NCI-H2029 (cell line): Measurements from ENCODE around the gene DHX35.
"Not testable (repeated sequence)": the region's sequence is repeated elsewhere in the genome, so short reads cannot be mapped to it uniquely, and the experiment has no call there.

Experiments
- DNase-seq: peaks from one replicate; lab custom pipeline; 2025; lab: John Stamatoyannopoulos, UW

The DHX35 gene

GRCh38 chr20:38941726-38942389 is 20.3 kb upstream of the DHX35 start:
- peak; percentile 40 for DNase-seq

- DNase-seq, result no peak
These were observed 17.1 kb upstream of the DHX35 start for GRCh38 chr20:38945012-38945411.

DNA sequence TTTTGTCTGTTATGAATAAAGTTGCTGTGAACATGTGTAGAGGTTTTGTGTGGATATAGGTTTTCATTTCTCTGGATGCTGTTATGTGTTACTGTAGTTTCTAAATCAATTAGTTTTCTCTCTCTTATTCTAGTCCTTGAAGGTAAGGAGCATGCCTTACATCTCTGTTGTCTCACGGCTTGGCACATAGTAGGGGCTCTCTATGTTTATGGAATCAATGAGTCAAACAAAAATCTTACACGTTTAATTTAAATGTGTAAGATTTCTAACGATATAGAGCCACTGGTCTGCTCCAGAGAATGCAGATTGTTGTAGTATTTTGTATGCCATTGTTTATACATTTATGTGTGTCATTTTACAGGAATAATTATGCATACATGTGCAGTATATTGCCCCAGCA is 15.3 kb upstream of the DHX35 start:
- DNase-seq, result no peak

GRCh38 chr20:38947931-38948362 is 14.2 kb upstream of the DHX35 start:
- DNase-seq, result no peak

- no peak for DNase-seq
These were observed 11.9 kb upstream of the DHX35 start for GRCh38 chr20:38950254-38950653.

DNA sequence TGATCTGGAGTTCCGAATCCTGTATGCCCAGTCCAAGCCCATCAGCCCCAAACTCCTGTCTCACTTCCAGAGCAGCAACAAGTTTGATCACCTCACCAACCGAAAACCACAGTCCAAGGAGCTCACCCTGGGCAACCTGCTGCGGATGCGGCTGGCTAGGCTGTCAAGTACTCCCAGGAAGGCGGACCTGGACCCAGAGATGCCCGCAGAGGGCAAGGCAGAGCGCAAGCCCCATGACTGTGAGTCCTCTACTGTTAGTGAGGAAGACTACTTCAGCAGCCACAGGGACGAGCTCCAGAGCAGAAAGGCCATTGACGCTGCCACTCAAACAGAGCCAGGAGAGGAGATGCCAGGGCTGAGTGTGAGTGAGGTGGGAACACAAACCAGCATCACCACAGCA is 10.5 kb upstream of the DHX35 start:
- DNase-seq, result no peak

DNA sequence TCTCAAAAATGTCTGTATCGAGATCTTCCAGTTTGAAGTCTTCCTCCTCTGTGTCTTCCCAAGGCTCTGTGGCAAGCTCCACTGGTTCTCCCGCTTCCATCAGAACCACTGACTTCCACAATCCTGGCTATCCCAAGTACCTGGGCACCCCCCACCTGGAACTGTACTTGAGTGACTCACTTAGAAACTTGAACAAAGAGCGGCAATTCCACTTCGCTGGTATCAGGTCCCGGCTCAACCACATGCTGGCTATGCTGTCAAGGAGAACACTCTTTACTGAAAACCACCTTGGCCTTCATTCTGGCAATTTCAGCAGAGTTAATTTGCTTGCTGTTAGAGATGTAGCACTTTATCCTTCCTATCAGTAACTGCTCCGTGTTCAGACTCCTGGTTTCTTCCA is 10.0 kb upstream of the DHX35 start:
- no peak for DNase-seq

- DNase-seq, result no peak
These were observed 8.4 kb upstream of the DHX35 start for GRCh38 chr20:38953630-38954340.

DNA sequence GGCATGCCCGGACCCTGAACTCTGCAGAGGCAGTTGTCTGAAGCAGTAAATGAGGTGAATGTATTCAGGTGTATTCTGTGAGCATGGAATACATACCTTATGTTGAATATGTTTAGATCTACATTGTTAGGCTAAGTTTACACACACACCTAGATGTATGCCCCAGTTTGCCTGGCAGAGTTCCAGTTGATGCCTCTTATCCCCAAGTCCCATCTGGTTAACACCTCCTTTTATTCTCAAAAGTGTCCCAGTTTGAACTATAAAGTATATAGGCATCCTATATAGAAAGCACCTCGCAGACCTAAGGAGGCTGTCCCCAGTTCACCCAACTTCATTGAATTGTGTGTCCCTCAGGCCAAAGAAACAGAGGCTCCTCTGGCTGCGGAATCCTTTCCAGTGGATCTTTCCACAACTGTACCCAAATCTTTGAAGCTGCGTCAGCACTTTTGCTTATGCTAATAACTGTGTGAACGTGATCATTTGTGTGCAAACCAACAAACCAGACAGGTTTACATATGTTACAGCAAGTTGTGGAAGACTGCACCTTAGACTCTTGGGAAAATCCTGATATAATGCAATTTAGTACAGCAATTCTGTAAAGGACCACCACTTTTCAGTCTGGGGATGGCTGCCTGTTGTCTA is 4.8 kb upstream of the DHX35 start:
- DNase-seq, result no peak

DNA sequence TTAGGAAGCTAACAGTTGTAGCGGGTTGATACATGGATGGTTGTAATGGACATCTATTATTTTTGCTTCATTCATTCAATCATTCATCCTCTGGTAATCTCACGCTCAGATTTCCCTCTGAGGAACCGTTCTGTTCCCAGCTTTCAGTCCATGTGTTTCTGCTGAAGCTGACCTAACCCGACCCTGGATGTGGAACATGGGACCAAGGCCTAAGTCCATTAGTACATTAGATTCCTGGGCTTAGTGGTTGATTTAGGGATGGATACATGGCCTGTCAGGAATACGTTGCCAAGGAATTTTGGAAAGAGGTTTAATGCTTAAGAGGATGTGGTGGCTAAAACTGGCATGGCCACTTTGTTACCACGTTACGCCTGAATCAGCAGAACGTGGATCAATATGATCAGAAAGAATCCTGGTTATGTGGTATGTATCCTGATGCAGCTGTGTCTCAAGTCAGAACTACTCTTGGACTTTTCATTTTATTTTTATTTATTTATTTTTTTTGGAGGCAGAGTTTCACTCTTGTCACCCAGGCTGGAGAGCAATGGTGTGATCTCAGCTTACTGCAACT is 4.1 kb upstream of the DHX35 start:
- DNase-seq, result no peak

DNA sequence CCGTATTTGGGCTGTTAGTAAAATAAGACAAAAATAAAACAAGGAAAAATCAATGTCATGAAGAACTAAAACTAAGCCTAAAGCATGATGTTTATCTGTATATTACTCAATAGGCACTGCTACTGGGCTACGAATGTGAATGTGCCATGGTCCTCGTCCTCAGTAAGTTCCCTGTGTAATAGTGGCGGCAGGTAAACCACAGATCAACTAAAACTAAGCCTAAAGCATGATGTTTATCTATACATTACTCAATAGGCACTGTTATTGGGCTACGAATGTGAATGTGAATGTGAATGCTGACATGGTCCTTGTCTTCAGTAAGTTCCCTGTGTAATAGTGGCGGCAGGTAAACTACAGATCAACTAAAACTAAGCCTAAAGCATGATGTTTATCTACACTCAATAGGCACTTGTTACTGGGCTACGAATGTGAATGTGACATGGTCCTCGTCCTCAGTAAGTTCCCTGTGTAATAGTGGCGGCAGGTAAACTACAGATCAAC is 1.9 kb upstream of the DHX35 start:
- not testable (repeated sequence) for DNase-seq

DNA sequence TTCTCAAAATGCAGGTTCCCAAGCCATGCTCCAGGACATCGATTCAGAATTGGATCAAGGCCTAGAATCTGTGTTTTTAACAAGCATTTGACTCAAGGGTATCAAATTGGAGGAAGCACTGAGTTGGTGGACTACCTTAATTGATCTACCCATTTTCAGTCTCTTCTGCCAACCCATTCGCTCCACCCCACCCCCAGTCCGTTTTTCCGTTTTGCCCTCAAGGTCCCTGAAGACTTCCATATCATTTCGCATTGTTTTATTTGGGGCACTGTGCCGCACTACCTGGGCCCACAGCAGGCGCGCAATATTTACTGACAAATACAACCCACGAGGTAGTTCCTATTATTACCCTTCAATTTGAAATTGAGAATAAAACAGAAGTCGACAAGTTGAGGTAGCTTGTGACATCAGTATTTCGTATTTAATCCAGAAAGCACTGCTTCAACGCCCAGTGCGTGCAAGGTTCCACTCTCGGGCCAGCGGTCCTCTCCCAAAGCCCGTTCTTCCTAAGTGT is 557 bp upstream of the DHX35 start:
- no peak for DNase-seq

GRCh38 chr20:38962928-38963401 is 821 bp downstream of the DHX35 start:
- DNase-seq, result no peak

DNA sequence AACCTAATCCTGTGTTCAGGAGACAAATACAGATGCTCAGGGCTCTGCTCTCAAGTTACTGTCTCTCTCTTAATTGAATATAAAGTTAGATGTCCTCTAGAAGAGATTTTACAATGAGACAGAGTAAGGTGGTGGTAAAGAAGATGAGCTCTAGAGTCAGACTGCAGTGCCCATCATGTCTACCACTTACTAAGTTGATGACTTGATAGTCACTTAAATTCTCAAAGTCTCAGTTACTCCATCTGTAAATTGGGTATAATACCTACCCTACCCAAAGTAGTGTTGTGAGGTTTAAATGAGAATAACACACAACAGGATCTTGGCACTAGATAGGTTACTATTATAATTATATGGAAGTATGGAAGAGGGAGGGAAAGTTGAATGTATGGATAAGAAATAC is 1.6 kb downstream of the DHX35 start:
- no peak for DNase-seq

DNA sequence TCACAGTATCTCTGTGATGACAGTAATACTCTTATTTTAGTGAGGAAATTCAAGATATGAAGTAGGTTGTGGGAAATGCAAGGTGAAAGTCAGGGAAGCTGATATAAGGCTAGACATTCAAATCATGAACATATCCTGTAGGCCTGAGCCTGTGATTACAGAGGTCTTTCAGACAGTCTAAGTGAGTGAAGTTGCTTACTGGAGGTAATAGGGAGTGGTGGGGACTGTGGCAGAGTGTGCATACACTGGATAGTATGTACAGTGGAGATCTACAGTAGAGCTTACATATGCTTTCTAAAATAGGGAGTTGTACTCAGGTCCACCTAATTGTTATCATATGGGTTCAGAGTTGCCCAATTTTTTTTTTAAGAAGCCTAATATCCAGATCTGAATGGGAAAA is 3.1 kb downstream of the DHX35 start:
- no peak for DNase-seq

- no peak for DNase-seq
These were observed 5.9 kb downstream of the DHX35 start for GRCh38 chr20:38968090-38968489.

DNA sequence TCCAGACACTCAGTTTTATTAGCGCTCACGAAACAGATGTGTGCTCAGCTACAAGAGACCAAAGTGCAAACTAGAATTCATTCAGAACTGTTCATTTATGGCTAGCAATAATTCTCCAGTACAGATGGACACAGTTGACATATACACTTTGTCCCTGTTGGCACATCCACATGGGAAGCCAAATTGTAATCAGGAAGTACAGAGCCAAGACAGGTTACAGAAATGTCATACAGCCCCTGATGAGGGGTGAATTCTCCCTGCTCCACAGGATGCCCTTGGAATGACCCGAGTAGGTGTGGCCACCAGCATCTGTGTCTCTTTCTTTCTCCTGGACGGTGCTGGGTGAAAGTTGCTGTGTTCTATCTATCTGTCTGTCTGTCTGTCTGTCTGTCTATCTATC is 7.6 kb downstream of the DHX35 start:
- DNase-seq, result no peak

DNA sequence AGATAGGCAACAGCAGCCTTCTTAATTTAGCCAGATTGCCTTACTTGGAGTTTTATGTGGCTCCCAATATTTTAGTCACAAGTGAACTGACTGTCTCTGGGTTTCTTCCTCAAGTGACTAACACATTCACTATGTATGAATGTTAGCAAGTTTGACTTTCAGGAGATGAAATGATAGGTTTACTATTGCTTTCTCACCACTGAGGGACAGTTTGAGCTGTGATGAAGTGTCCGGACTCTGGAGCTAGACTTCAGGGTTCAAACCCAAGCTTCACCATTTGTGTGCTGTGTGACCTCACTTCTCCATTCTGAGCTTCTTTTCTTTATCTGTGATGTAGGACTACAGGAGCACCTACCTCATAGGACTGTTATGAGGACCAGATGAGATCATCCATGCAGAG is 8.2 kb downstream of the DHX35 start:
- DNase-seq, result no peak

GRCh38 chr20:38973107-38973506 is 11.0 kb downstream of the DHX35 start:
- DNase-seq, result no peak

- no peak for DNase-seq
These were observed 11.5 kb downstream of the DHX35 start for GRCh38 chr20:38973645-38974044.

- no peak for DNase-seq
These were observed 13.5 kb downstream of the DHX35 start for GRCh38 chr20:38975539-38976120.

DNA sequence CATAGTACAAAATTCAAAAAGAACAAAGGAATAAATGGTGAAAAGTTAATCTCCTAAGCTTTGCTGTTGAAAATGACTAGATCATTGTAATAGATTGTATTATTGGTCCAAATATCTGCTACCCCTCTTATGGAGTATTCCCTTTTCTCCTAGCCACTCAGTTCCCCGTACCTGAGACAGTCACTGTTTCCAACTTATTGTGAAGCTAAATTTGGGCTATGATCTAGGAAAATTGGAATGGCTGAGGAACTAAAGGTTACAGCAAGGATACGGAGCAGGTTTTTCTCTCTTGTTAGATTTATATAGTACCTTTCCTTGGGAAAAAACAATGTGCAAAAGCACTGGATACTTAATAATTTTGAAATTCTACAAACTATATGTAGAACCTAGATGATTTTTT is 17.3 kb downstream of the DHX35 start:
- no peak for DNase-seq
